Central memory CD8-positive, alpha-beta T cell (primary cell): ENCODE data around the gene TCEAL1.
"Not testable (repeated sequence)": the region's sequence is repeated elsewhere in the genome, so short reads cannot be mapped to it uniquely, and the experiment has no call there.

Experiments used
- ATAC-seq: fragments of 150-1000 bp; cut with Tn5 transposase; replicated peaks from 2 replicates; pipeline ENCODE4 v1.10.0; 2022; ENCODE audit warnings: mild to moderate bottlenecking, moderate FRiP score, moderate number of reproducible peaks; ENCODE audit not compliant: poor library complexity, severe bottlenecking; ENCODE audit errors: extremely low read depth
- DNase-seq, 2 donors: peaks; one replicate each; pipeline ENCODE4 v3.0.0; 2021; ENCODE audit warnings: low spot score in 2 of 2
- H3K27ac Mint-ChIP-seq: one replicate; pipeline ENCODE4 v1.8.0; 2022; ENCODE audit warnings: low read depth, mild to moderate bottlenecking, moderate library complexity, mixed read lengths
- H3K27me3 Mint-ChIP-seq: one replicate; pipeline ENCODE4 v1.8.0; 2022; ENCODE audit warnings: mixed read lengths
- H3K36me3 Mint-ChIP-seq: one replicate; pipeline ENCODE4 v1.8.0; 2022; ENCODE audit warnings: mild to moderate bottlenecking, moderate library complexity, mixed read lengths; ENCODE audit not compliant: insufficient read depth
- H3K4me1 Mint-ChIP-seq: one replicate; pipeline ENCODE4 v1.8.0; 2022; ENCODE audit warnings: mixed read lengths
- H3K4me3 Mint-ChIP-seq: one replicate; pipeline ENCODE4 v1.8.0; 2022; ENCODE audit warnings: mild to moderate bottlenecking, moderate library complexity, mixed read lengths
- H3K9me3 Mint-ChIP-seq: one replicate; pipeline ENCODE4 v1.8.0; 2022; ENCODE audit warnings: mixed read lengths

TCEAL1 gene

DNA sequence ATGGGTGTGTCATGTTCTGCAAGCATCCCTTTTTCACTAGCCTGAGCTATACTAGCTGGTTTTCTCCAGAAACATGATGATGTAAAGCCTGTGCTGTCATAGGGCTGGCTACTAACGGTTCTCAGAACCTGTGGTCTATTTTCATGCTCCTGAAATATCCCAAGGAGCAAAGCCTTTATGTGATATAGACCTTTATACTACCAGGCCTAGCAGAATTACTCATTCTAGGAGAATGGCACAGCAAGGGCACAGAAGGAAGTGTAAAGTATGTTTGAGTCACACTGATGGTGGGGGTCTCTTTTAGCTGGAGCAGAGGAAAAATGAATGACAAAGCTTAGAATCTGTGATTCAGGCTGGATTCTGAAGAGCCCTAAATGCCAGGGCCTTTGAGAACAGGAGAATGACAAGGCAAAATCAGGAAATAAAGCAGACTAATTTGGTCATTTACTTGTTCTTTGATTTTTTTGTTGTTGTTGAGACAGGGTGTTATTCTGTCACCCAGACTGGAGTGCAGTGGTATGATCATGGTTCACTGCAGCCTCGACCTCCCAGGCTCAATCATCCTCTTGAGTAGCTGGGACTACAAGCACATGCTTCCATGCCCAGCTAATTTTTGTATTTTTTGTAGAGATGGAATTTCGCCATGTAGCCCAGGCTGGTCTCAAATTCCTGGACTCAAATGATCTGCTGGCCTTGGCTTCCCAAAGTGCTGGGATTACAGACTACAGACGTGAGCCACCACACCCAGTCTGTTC, 11.8 kb downstream of the TCEAL1 start:
- peaks cover 16% of the 10 kb centered on the region for H3K27me3 Mint-ChIP-seq
- DNase-seq (no peak), ATAC-seq (no peak)
- no peak overlapping the region for H3K4me3 Mint-ChIP-seq
- H3K27ac Mint-ChIP-seq: no peak overlapping the region
- no peaks in the 10 kb centered on the region for H3K36me3 Mint-ChIP-seq
- no peaks in the 10 kb centered on the region for H3K9me3 Mint-ChIP-seq
- H3K4me1 Mint-ChIP-seq: no peaks in the 10 kb centered on the region

DNA sequence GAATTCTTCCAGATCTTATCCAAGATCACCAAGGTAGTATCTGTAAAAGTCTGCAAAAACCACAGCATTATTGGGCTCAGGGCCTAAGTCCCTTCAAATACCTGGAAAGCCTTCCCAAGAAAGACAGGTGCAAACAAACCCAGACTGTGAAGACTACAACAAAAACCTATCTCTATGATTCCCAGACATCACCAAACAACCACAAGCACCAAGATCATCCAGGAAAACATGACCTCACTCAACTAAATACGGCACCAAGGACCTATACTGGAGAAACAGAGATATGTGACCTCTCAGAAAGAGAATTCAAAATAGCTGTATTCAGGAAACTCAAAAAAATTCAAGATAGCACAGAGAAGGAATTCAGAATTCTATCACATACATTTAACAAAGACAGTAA, 15.3 kb downstream of the TCEAL1 start:
- H3K27me3 Mint-ChIP-seq: peaks cover 16% of the 10 kb centered on the region
- DNase-seq (no peak), ATAC-seq (no peak)
- H3K27ac Mint-ChIP-seq: no peak overlapping the region
- H3K4me1 Mint-ChIP-seq: no peaks in the 10 kb centered on the region
- no peaks in the 10 kb centered on the region for H3K36me3 Mint-ChIP-seq
- H3K9me3 Mint-ChIP-seq: no peaks in the 10 kb centered on the region
- no peak overlapping the region for H3K4me3 Mint-ChIP-seq

DNA sequence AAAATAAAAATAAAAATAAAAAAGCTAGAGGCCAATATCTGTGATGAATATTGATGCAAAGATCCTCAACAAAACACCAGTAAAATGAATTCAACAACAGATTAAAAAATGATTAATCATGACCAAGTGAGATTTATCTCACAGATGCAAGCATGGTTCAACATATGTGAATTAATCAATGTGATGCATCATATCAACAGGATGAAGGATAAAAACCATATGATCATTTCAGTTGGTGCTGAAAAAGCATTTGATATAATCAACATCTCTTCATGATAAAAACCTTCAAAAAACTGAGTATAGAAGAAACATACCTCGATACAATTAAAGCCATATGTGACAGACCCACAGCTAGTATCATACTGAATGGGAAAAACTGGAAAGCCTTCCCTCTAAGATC, 18.9 kb downstream of the TCEAL1 start:
- no peak for ATAC-seq

DNA sequence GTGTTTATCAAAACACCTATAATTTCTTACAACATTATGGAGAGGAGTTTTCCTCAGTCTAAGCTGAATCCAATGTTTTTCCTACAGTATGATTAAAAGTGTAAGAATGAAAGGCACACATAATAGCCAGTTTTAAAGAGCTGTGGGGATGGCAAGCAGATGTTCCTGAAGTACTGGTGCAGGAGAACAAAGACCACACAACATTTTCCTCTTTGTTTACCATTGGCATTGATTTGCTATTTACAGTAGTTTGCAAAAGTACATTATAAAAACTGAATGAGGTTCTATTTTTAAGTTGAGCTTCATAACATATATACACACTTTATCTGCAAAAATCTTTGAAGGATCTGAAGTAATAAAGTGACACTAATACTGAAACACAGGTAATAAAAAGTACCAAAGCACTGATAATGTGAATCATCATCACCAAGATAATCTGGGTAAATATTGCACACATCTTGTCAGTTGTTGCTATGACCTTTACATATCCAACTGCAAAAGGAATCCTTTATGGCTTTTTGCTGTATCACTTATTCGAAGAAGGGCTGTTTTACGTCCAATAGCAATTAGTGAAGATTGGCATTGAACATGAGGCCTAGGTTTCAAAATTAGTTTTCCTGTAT, 22.5 kb downstream of the TCEAL1 start:
- DNase-seq (no peak), ATAC-seq (no peak)
- H3K27ac Mint-ChIP-seq: no peak overlapping the region
- no peaks in the 10 kb centered on the region for H3K9me3 Mint-ChIP-seq
- no peaks in the 10 kb centered on the region for H3K36me3 Mint-ChIP-seq
- H3K4me1 Mint-ChIP-seq: no peaks in the 10 kb centered on the region
- H3K4me3 Mint-ChIP-seq: no peak overlapping the region
- H3K27me3 Mint-ChIP-seq: no peaks in the 10 kb centered on the region

More for the DNA sequence above, 18.9 kb downstream of the TCEAL1 start:
- no peak for DNase-seq
- Mint-ChIP-seq H3K4me1 (no peaks in the 10 kb centered on the region), H3K9me3 (no peaks in the 10 kb centered on the region), H3K4me3 (no peak overlapping the region), H3K27ac (no peak overlapping the region), H3K27me3 (peaks cover 16% of the 10 kb centered on the region), H3K36me3 (no peaks in the 10 kb centered on the region)

DNA sequence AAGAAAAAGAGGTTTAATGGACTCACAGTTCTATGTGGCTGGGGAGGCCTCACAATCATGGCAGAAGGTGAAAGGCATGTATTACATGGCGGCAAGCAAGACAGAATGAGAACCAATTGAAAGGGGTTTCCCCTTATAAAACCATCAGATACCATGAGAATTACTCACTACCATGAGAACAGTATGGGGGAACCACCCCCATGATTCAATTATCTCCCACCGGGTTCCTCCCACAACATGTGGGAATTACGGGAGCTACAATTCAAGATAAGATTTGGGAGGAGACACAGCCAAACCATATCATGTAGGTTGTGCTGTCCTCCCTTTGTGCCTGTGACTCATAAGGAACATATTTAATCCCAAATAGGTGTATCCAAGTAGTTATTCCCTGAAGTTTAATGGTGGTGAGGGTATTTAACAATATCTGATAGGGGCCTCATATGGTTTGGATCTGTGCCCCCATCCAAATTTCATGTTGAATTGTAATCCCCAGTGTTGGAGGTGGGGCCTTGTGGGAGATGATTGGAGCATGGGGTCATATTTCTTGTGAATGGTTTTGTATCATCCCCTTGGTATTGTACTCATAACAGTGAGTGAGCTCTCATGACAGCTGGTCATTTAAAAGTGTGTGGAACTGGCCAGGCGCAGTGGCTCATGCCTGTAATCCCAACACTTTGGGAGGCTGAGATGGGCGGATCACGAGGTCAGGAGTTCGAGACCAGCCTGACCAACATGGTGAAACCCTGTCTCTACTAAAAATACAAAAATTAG, 26.6 kb downstream of the TCEAL1 start:
- H3K27me3 Mint-ChIP-seq: peaks cover 13% of the 10 kb centered on the region
- not testable (repeated sequence) for ATAC-seq, H3K36me3 Mint-ChIP-seq, H3K27ac Mint-ChIP-seq, DNase-seq, H3K4me1 Mint-ChIP-seq, H3K4me3 Mint-ChIP-seq, H3K9me3 Mint-ChIP-seq

DNA sequence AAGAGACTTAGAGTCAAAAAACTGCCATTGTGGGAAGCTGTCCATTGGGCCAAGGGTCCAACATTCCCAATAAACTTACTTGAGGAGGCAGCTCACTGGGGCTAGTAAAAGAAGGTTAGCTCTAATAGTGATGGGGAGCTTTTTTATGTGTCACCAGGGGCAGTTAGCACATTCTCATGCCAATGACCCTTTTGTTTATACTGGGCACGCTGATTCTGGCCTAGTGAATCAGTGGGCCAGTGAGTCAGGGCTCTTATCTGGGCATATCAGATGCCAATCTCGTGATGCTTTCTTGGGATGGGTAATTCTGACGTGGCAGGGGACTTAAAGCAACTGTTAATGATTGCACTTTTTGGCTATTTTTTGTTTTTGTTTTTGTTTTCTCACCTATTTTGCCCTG, 27.8 kb downstream of the TCEAL1 start:
- Mint-ChIP-seq H3K27me3 (peaks cover 13% of the 10 kb centered on the region), H3K36me3 (no peaks in the 10 kb centered on the region), H3K4me1 (no peaks in the 10 kb centered on the region), H3K27ac (no peak overlapping the region), H3K9me3 (no peaks in the 10 kb centered on the region), H3K4me3 (no peak overlapping the region)
- ATAC-seq: no peak
- no peak for DNase-seq

DNA sequence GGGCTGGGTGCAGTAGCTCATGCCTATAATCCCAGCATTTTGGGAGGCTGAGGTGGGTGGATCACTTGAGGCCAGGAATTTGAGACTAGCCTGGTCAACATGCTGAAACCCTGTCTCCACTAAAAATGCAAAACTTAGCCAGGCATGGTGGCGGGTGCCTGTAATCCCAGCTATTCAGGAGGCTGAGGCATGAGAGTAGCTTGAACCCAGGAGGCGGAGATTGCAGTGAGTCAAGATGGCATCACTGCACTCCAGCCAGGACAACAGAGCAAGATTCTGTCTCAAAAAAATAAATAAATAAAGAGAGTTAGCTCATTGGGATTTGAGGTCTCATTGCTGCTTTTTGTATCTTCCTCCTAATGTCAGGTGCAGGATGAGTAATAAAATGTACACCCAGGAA, 28.3 kb downstream of the TCEAL1 start:
- not testable (repeated sequence) for DNase-seq, ATAC-seq, H3K4me3 Mint-ChIP-seq, H3K36me3 Mint-ChIP-seq, H3K4me1 Mint-ChIP-seq, H3K9me3 Mint-ChIP-seq, H3K27ac Mint-ChIP-seq
- H3K27me3 Mint-ChIP-seq: peaks cover 13% of the 10 kb centered on the region

DNA sequence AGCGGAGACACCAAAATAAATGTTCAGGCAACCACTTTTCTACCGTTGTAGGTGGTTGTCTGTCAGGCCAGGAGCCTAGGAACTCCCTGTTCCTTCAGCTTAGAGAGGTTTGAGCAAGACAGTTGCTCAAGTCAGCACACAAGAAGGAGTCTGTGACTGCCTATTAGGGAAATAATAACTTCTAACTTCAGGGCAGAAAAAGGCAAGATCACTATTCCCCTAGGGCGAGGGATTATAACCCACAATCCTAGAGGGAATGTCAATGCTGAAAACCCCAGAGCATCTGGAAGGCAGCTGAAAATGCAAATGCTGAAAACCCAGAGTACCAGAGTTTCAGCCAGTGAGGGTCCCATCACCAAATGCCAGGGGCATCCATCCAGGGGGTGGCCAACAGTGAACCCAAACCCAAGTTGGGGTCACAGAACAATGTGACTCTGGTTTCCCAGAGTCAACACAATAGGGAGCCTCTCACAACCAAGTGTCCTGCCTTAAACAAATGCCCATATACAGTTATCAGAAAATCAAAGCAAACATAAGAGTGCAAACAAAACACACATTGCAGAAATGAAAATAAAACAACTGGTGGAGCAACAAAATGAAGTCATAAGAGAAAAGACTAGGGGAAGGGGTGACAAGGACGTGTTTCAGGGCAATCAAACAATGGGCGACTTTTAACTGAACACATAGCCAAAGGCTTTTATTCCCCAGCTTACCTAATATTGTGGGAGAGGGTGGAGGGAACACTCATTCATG, 30.1 kb downstream of the TCEAL1 start:
- no peak for ATAC-seq
- Mint-ChIP-seq H3K27ac (no peak overlapping the region), H3K4me1 (no peaks in the 10 kb centered on the region)

DNA sequence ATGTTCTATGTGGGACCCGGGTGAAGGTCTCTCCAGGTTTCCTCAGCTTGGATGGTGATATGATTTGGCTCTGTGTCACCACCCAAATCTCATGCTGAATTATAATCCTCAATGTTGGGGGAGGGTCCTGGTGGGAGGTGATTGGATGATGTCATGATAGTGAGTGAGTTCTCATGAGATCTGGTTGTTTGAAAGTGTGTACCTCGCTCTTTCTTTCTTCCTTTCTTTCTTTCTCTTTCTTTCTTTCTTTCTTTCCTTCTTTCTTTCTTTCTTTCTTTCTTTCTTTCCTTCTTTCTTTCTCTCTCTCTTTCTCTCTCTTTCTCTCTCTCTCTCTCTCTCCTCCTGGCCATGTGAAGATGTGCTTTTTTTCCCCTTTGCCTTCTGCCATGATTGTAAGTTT, 30.7 kb downstream of the TCEAL1 start:
- not testable (repeated sequence) for H3K27ac Mint-ChIP-seq, H3K4me1 Mint-ChIP-seq, H3K4me3 Mint-ChIP-seq, H3K9me3 Mint-ChIP-seq, DNase-seq, ATAC-seq, H3K36me3 Mint-ChIP-seq
- H3K27me3 Mint-ChIP-seq: peaks cover 32% of the 10 kb centered on the region

More for the DNA sequence above, 30.1 kb downstream of the TCEAL1 start:
- no peak for DNase-seq
- Mint-ChIP-seq H3K4me3 (no peak overlapping the region), H3K27me3 (peaks cover 26% of the 10 kb centered on the region), H3K9me3 (no peaks in the 10 kb centered on the region), H3K36me3 (no peaks in the 10 kb centered on the region)

DNA sequence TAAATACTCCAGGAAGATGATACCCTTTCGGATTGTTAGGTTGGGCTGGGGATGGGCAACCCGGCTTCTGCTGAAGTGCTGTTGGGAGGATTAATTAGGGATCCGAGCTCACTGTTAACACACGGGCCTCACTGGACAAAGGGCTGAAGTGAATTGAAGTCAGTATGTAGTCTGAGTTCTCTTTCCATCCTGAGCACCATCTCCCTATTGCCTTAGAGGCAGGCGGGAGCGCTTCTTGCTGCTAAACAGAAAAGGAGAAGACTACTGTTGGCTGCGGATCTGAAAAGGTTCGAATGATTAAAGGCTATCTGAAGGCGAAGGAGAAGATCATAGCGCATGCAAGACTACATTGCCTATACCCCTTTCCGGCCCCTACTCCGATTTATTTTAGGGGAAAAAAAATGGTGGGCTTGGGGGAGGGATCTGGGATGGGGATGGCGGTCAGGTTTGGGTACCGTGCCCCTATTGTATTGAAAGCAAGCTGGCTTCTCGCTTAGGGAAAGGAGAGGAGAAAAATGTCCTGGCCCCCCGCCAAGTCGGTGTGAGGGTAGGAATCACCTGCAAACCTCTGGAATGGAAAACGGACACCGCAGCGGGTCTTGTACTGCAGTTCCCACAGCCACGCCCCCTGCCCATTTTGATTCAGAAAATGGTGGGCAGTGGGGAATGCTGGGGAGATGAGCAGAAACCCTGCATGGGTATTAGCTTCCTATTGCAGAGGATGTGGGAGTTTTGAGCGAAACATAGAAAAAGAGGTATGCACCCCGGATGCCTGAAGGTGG, 35.4 kb downstream of the TCEAL1 start:
- H3K4me1 Mint-ChIP-seq: no peaks in the 10 kb centered on the region
- no peak overlapping the region for H3K27ac Mint-ChIP-seq
- H3K36me3 Mint-ChIP-seq: no peaks in the 10 kb centered on the region
- H3K27me3 Mint-ChIP-seq: peaks cover 34% of the 10 kb centered on the region
- DNase-seq (no peak), ATAC-seq (no peak)
- no peaks in the 10 kb centered on the region for H3K9me3 Mint-ChIP-seq
- no peak overlapping the region for H3K4me3 Mint-ChIP-seq

DNA sequence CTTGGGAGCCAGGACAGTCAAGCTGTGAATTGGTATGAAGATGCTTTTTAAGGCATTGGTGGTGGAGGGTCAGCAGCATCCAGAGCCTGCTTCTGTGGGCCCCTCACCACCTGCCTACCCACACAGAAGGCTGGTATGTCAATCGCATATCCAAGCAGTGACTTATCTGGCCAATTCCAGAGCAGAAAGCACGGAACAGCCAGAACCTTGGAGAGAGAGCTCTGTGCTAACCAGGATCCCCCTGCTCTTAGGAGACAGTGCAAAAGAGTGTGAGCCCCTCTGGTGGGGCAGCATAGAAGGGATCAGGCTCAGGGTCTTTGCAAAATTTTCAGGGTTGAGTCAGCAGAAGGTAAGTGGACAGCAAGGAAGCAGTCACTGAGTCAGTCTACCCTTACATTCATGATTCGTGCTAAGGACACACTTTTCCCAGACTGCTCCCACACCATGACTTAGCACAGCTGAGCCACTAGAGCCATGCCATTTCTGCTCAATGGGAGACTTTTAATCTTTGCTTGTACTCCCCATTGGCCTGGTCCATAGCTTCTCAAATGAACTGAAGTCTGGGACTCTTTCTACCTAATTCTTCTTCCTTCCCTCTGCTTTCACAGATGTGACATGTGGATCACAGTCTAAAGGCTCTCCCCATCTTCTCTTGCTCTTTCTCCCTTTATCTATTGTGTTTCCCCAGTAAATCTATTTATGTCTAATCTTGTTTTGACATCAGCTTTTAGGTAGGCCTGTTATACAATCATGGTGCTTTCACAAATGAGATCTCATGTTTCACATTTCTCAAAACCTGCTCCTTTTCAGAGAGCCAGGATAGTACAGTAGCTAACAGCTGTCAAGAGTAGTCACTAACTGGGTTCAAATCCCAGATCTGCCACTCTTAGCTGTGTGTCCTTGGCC, 37.7 kb downstream of the TCEAL1 start:
- H3K27me3 Mint-ChIP-seq: peaks cover 24% of the 10 kb centered on the region
- H3K36me3 Mint-ChIP-seq: no peaks in the 10 kb centered on the region
- no peak for DNase-seq
- H3K4me3 Mint-ChIP-seq: no peak overlapping the region
- H3K9me3 Mint-ChIP-seq: no peaks in the 10 kb centered on the region
- no peaks in the 10 kb centered on the region for H3K4me1 Mint-ChIP-seq
- H3K27ac Mint-ChIP-seq: no peak overlapping the region
- no peak for ATAC-seq
